A549 (cell line): Measurements from ENCODE around the gene ADARB1.

ENCODE experiments used
- CTCF ChIP-seq: fragments of >200 bp; sonication (Bioruptor Twin); formaldehyde crosslinking; IDR thresholded peaks from 3 replicates; pipeline ENCODE4 v1.5.1; 2016
- EP300 ChIP-seq, 2 experiments: fragments of >200 bp; sonication (Bioruptor Twin); formaldehyde crosslinking; IDR thresholded peaks; 2 replicates in 1 of 2; 3 replicates in 1 of 2; pipeline ENCODE4 v1.6.1; 2016 to 2017

GRCh38 chr21:45241357-45241756, 167.0 kb downstream of the ADARB1 start:
- TF ChIP-seq EP300 (IDR thresholded peaks at IDR 0.05) (no peak), CTCF (no peak)
